ENCODE data around the gene NET1. TPM values are rescaled to one million over a fixed set of nuclear protein-coding genes. Genes with fewer than 3 reads are reported as not detected.

NET1 gene
- total RNA-seq, 3 donors from 2014 or later (not counting 1 experiment from before 2014, with no cell fraction given): 10.4 to 17.9 (median 13.8) TPM

DNA sequence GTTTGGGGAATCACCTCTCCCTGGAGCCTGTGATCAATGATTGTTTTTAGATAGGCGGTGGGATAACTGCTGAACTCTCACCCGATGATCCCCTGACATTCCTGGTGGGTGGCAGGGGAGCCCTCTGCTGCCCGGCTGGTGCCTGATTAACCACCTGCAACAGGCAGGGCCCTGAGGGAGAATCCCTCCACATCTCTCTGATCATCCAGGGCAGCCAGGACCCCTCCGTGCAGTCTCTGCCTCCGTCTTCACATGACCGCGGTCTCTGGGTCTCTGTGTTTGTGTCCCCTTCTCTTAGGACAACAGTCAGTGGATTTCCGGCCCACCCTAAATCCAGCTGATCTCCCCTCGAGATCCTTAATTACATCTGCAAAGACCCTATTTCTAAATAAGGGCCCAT, 69.7 kb downstream of the NET1 start:
- Mint-ChIP-seq H3K27ac (no peak overlapping the region), H3K4me3 (no peak overlapping the region), H3K36me3 (no peaks in the 10 kb centered on the region), H3K4me1 (no peaks in the 10 kb centered on the region), H3K27me3 (ENCODE audit: low read depth in 2 of 2) (no peaks in the 10 kb centered on the region), H3K9me3 (no peaks in the 10 kb centered on the region)
- intact Hi-C loops (cut with micrococcal nuclease): no loop called here
- Histone ChIP-seq H3K9me3 (ENCODE audit: control insufficient read depth, insufficient read depth, low read length) (no peaks in the 10 kb centered on the region), H3K4me1 (ENCODE audit: control insufficient read depth, insufficient read depth, low read length) (no peaks in the 10 kb centered on the region), H3K27ac (ENCODE audit: low read length) (no peak overlapping the region), H3K27me3 (ENCODE audit: control insufficient read depth, insufficient read depth, low read length) (no peaks in the 10 kb centered on the region), H3K36me3 (ENCODE audit: control insufficient read depth, insufficient read depth, low read length) (no peaks in the 10 kb centered on the region), H3K4me3 (ENCODE audit: low read length) (no peak overlapping the region)
- WGBS (ENCODE audit: insufficient coverage): 95% methylated on average over 9 of the region's 9 CpGs
- ATAC-seq (no peak), DNase-seq (no peak)
- TF ChIP-seq, protein P1, sequence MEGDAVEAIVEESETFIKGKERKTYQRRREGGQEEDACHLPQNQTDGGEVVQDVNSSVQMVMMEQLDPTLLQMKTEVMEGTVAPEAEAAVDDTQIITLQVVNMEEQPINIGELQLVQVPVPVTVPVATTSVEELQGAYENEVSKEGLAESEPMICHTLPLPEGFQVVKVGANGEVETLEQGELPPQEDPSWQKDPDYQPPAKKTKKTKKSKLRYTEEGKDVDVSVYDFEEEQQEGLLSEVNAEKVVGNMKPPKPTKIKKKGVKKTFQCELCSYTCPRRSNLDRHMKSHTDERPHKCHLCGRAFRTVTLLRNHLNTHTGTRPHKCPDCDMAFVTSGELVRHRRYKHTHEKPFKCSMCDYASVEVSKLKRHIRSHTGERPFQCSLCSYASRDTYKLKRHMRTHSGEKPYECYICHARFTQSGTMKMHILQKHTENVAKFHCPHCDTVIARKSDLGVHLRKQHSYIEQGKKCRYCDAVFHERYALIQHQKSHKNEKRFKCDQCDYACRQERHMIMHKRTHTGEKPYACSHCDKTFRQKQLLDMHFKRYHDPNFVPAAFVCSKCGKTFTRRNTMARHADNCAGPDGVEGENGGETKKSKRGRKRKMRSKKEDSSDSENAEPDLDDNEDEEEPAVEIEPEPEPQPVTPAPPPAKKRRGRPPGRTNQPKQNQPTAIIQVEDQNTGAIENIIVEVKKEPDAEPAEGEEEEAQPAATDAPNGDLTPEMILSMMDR (IDR thresholded peaks at IDR 0.05): no peak

DNA sequence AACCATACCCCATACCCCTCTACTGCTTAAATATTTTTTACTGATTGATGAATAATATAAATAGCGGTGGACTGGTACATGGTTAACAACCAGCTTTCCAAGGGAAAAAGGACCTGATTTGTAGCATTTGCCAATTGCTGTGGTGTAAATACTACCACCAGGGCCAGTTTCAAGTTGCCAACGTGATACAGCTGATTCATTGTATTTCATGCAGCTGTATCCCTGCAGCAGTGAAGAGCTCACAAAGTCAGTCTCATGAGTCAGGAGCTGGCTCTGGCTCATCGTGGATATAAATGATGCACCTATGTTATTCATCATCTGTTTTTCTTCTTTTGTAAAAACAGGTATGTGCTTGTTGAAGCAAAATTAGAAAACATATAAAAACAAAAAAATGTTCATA, 71.8 kb downstream of the NET1 start:
- Histone ChIP-seq H3K4me1 (ENCODE audit: control insufficient read depth, insufficient read depth, low read length) (no peaks in the 10 kb centered on the region), H3K4me3 (ENCODE audit: low read length) (no peak overlapping the region), H3K9me3 (ENCODE audit: control insufficient read depth, insufficient read depth, low read length) (no peaks in the 10 kb centered on the region), H3K27me3 (ENCODE audit: control insufficient read depth, insufficient read depth, low read length) (no peaks in the 10 kb centered on the region), H3K27ac (ENCODE audit: low read length) (no peak overlapping the region), H3K36me3 (ENCODE audit: control insufficient read depth, insufficient read depth, low read length) (no peaks in the 10 kb centered on the region)
- Mint-ChIP-seq H3K4me3 (no peak overlapping the region), H3K36me3 (no peaks in the 10 kb centered on the region), H3K9me3 (no peaks in the 10 kb centered on the region), H3K27me3 (ENCODE audit: low read depth in 2 of 2) (no peaks in the 10 kb centered on the region), H3K4me1 (no peaks in the 10 kb centered on the region), H3K27ac (no peak overlapping the region)
- DNase-seq: no peak
- WGBS (ENCODE audit: insufficient coverage): 85% methylated on average over 3 of the region's 3 CpGs
- no peak for ATAC-seq
- intact Hi-C loops (cut with micrococcal nuclease): no loop called here
- TF ChIP-seq, protein P1 (IDR thresholded peaks at IDR 0.05): no peak

DNA sequence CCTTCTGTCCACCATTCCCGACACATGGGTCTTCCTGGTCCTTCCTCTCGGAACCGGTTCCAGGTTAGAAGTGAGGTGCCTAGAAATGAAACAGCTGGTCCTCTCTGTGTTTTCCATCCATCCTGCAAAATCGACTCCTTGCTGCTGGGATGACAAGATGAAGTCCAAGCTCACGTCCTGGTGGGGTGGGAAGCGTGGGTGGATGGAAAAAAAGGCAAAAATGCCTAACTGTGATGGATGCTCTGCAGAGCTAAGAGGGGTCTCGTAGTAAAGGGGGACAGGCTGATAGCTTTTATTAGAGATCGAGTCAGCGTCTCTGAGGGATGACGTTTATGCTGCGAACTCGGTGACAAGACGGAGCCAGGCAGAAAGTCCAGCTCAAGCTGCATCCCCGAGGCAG, 72.9 kb downstream of the NET1 start:
- H3K27ac ChIP-seq (ENCODE audit: low read length): no peak overlapping the region
- H3K4me1 ChIP-seq (ENCODE audit: control insufficient read depth, insufficient read depth, low read length): no peaks in the 10 kb centered on the region
- no peak overlapping the region for H3K4me3 ChIP-seq (ENCODE audit: low read length)
- Mint-ChIP-seq H3K9me3 (no peaks in the 10 kb centered on the region), H3K27ac (no peak overlapping the region), H3K4me1 (no peaks in the 10 kb centered on the region), H3K27me3 (ENCODE audit: low read depth in 2 of 2) (no peaks in the 10 kb centered on the region), H3K4me3 (no peak overlapping the region), H3K36me3 (no peaks in the 10 kb centered on the region)
- intact Hi-C loops (cut with micrococcal nuclease): no loop called here
- ATAC-seq (no peak), DNase-seq (no peak)
- H3K9me3 ChIP-seq (ENCODE audit: control insufficient read depth, insufficient read depth, low read length): no peaks in the 10 kb centered on the region
- no peaks in the 10 kb centered on the region for H3K36me3 ChIP-seq (ENCODE audit: control insufficient read depth, insufficient read depth, low read length)
- WGBS (ENCODE audit: insufficient coverage): 89% methylated on average over 14 of the region's 14 CpGs
- TF ChIP-seq, protein P1 (IDR thresholded peaks at IDR 0.05): no peak
- H3K27me3 ChIP-seq (ENCODE audit: control insufficient read depth, insufficient read depth, low read length): no peaks in the 10 kb centered on the region

All from natural killer cell (primary cell).